H1 (cell line): ENCODE measurements around the gene MT2A. TPM values are rescaled to one million over a fixed set of nuclear protein-coding genes. Genes with fewer than 3 reads are reported as not detected.

Experiments used
- CHD7 ChIP-seq: fragments of 300-600 bp; sonication (generic); IDR thresholded peaks from 2 replicates; pipeline ENCODE4 v1.7.1; 2012; ENCODE audit warnings: low read length, moderate library complexity, mild to moderate bottlenecking, inconsistent platforms; ENCODE audit not compliant: insufficient replicate concordance
- EP300 ChIP-seq, 2 experiments: IDR thresholded peaks; 1 replicate in 1 of 2; 2 replicates in 1 of 2; pipeline ENCODE4 v1.6.1; 2011 to 2012; ENCODE audit warnings: low read depth in 2 of 2, low read length in 2 of 2, mild to moderate bottlenecking in 2 of 2, borderline replicate concordance in 1 of 2, inconsistent platforms in 1 of 2, moderate library complexity in 1 of 2
- EZH2 ChIP-seq: fragments of 200-600 bp; sonication (generic); IDR thresholded peaks from 2 replicates; pipeline ENCODE4 v1.7.1; 2012; ENCODE audit warnings: low read depth, mild to moderate bottlenecking, moderate library complexity, low read length, inconsistent platforms; ENCODE audit not compliant: severe bottlenecking
- HDAC6 ChIP-seq: IDR thresholded peaks from one replicate; pipeline ENCODE4 v1.7.1; 2012; ENCODE audit warnings: low read depth, mild to moderate bottlenecking, inconsistent platforms, low read length, moderate library complexity
- KDM1A ChIP-seq: fragments of 200-600, 300-600 bp; sonication (generic); IDR thresholded peaks from 2 replicates; pipeline ENCODE4 v1.7.1; 2016; ENCODE audit warnings: mild to moderate bottlenecking, low read length, borderline replicate concordance
- PHF8 ChIP-seq: fragments of 200-600 bp; sonication (generic); conservative IDR thresholded peaks from 2 replicates; pipeline ENCODE4 v1.7.1; 2012; ENCODE audit warnings: low read depth, mild to moderate bottlenecking, inconsistent platforms, low read length, moderate library complexity
- RBBP5 ChIP-seq: IDR thresholded peaks from 2 replicates; pipeline ENCODE4 v1.7.1; 2012; ENCODE audit warnings: low read depth, mild to moderate bottlenecking, inconsistent platforms, low read length, moderate library complexity, borderline replicate concordance
- SUZ12 ChIP-seq: fragments of 200-600 bp; sonication (generic); IDR thresholded peaks from 2 replicates; pipeline ENCODE4 v1.6.1; 2012; ENCODE audit warnings: mild to moderate bottlenecking, inconsistent platforms, low read length, moderate library complexity, mixed read lengths
- polyA plus RNA-seq, 7 experiments: library from polyadenylated mRNA; depleted of rRNA in 3 of 7; stranded (reverse) in 5 of 7; unstranded in 2 of 7; fragments of >200 nt in 5 of 7; fragments of 200-250 nt in 2 of 7; gene quantifications; 1 replicate in 5 of 7; 2 replicates in 1 of 7; 4 replicates in 1 of 7; pipeline versions ENCODE4 v1.2.1 to v1.2.3, GENCODE V29; 2011 to 2013; ENCODE audit warnings: missing spikeins in 2 of 7, mixed read lengths in 2 of 7
- total RNA-seq: library from RNA; stranded (reverse); fragmentation: NEBNext Ultra II Directional; extraction: Animal tissue kit (Norgen Biotek cat#: 25700); gene quantifications from 2 replicates; pipeline ENCODE4 v1.2.1, GENCODE V29; 2021

Gene MT2A
- total and polyA plus RNA-seq, 2 of the 8 experiments (the other 6 are each of a cell fraction or from before 2014, with no cell fraction given) = 9.5 to 30.1 TPM

GRCh38 chr16:56632156-56632847 is 23.9 kb downstream of the MT2A start, which contains the start of gene MT1M (continued):
- TF ChIP-seq EP300 (IDR thresholded peaks at IDR 0.05; ENCODE audit: borderline replicate concordance in 1 of 2, low read depth in 2 of 2, low read length in 2 of 2) (no peak), HDAC6 (no peak), EZH2 (peak; percentile 95), CHD7 (no peak), SUZ12 (peak; percentile 94), RBBP5 (no peak), PHF8 (no peak), KDM1A (no peak)
